ENCODE results near the gene FCN2.

Gene FCN2

DNA sequence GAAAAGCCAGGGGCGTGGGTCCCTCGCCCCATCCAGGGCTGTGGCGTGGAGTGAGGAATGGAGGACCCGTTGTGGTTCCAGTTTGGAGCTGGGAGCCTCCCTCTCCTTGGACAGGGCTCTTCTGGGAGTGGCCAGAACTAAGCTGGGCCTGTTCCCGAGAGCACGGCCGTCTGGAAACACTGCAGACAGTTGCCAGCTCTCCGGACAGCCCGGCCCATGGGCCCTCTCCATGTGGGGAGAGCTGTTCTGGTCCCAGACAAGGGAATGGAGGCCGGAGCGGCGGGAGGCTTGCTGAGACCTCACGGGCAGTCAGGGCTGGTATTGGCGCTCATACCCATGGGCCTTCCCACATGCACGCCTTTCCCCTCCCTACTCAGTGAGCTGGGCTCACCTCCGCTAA, 45.2 kb upstream of the FCN2 start:
- H3K36me3 ChIP-seq (ENCODE audit: control insufficient read depth in 4 of 4, insufficient read depth in 4 of 4, low read length in 3 of 4) = peaks cover 0 to 11% (median 4%) of the 10 kb centered on the region in 4 experiments
- no peak for DNase-seq
- H3K27me3 ChIP-seq (replicated peaks in 2 of 5; ENCODE audit: control insufficient read depth in 4 of 5, insufficient read depth in 5 of 5, low read length in 4 of 5) = no peaks in the 10 kb centered on the region
- CTCF ChIA-PET = no interaction called here
- H3K9me3 ChIP-seq (ENCODE audit: control extremely low read depth in 1 of 5, control insufficient read depth in 4 of 5, insufficient read depth in 2 of 5, low read depth in 1 of 5, low read length in 4 of 5) = no peaks in the 10 kb centered on the region
- POLR2A ChIA-PET = no interaction called here
- no peak overlapping the region for H3K4me3 ChIP-seq (ENCODE audit: control insufficient read depth in 1 of 7, extremely low read depth in 1 of 7, insufficient read depth in 4 of 7, low read depth in 2 of 7, low read length in 6 of 7)
- 98% methylated on average over 15 of the region's 16 CpGs for WGBS (ENCODE audit: insufficient coverage)
- H3K27ac ChIP-seq (ENCODE audit: insufficient read depth in 1 of 2, low read depth in 1 of 2, low read length in 2 of 2, poor library complexity in 1 of 2, severe bottlenecking in 2 of 2) = no peak overlapping the region
- no peaks in the 10 kb centered on the region for H3K4me1 ChIP-seq (ENCODE audit: control extremely low read depth in 1 of 4, control insufficient read depth in 4 of 4, insufficient read depth in 4 of 4, low read length in 3 of 4)

- no peak overlapping the region for H3K27ac ChIP-seq (ENCODE audit: insufficient read depth in 1 of 2, low read depth in 1 of 2, low read length in 2 of 2, poor library complexity in 1 of 2, severe bottlenecking in 2 of 2)
- ChIA-PET CTCF (no interaction called here), POLR2A (no interaction called here)
- no peaks in the 10 kb centered on the region for H3K27me3 ChIP-seq (replicated peaks in 2 of 5; ENCODE audit: control insufficient read depth in 4 of 5, insufficient read depth in 5 of 5, low read length in 4 of 5)
- H3K4me3 ChIP-seq (ENCODE audit: control insufficient read depth in 1 of 7, extremely low read depth in 1 of 7, insufficient read depth in 4 of 7, low read depth in 2 of 7, low read length in 6 of 7) = no peak overlapping the region
- peaks cover 0 to 8% (median 2%) of the 10 kb centered on the region in 4 experiments for H3K36me3 ChIP-seq (ENCODE audit: control insufficient read depth in 4 of 4, insufficient read depth in 4 of 4, low read length in 3 of 4)
- H3K9me3 ChIP-seq (ENCODE audit: control extremely low read depth in 1 of 5, control insufficient read depth in 4 of 5, insufficient read depth in 2 of 5, low read depth in 1 of 5, low read length in 4 of 5) = no peaks in the 10 kb centered on the region
- 96% methylated on average over 11 of the region's 13 CpGs for WGBS (ENCODE audit: insufficient coverage)
- H3K4me1 ChIP-seq (ENCODE audit: control extremely low read depth in 1 of 4, control insufficient read depth in 4 of 4, insufficient read depth in 4 of 4, low read length in 3 of 4) = no peaks in the 10 kb centered on the region
- no peak for DNase-seq
Observed at GRCh38 chr9:134835987-134836386, 44.6 kb upstream of the FCN2 start.

- POLR2A ChIA-PET = interaction anchor here (0.6 kb wide), 1 partner anchor 97 kb away, joined by 3 read pairs; no protein-coding TSS in a partner anchor
- WGBS (ENCODE audit: insufficient coverage) = 98% methylated on average over 19 of the region's 19 CpGs
- H3K27me3 ChIP-seq (replicated peaks in 2 of 5; ENCODE audit: control insufficient read depth in 4 of 5, insufficient read depth in 5 of 5, low read length in 4 of 5) = no peaks in the 10 kb centered on the region
- H3K27ac ChIP-seq (ENCODE audit: insufficient read depth in 1 of 2, low read depth in 1 of 2, low read length in 2 of 2, poor library complexity in 1 of 2, severe bottlenecking in 2 of 2) = no peak overlapping the region
- H3K4me3 ChIP-seq (ENCODE audit: control insufficient read depth in 1 of 7, extremely low read depth in 1 of 7, insufficient read depth in 4 of 7, low read depth in 2 of 7, low read length in 6 of 7) = no peak overlapping the region
- no peaks in the 10 kb centered on the region for H3K9me3 ChIP-seq (ENCODE audit: control extremely low read depth in 1 of 5, control insufficient read depth in 4 of 5, insufficient read depth in 2 of 5, low read depth in 1 of 5, low read length in 4 of 5)
- DNase-seq = no peak
- no peaks in the 10 kb centered on the region for H3K4me1 ChIP-seq (ENCODE audit: control extremely low read depth in 1 of 4, control insufficient read depth in 4 of 4, insufficient read depth in 4 of 4, low read length in 3 of 4)
- CTCF ChIA-PET = no interaction called here
- H3K36me3 ChIP-seq (ENCODE audit: control insufficient read depth in 4 of 4, insufficient read depth in 4 of 4, low read length in 3 of 4) = peaks cover 0 to 8% (median 2%) of the 10 kb centered on the region in 4 experiments
Observed at GRCh38 chr9:134836406-134836970, 44.1 kb upstream of the FCN2 start.

DNA sequence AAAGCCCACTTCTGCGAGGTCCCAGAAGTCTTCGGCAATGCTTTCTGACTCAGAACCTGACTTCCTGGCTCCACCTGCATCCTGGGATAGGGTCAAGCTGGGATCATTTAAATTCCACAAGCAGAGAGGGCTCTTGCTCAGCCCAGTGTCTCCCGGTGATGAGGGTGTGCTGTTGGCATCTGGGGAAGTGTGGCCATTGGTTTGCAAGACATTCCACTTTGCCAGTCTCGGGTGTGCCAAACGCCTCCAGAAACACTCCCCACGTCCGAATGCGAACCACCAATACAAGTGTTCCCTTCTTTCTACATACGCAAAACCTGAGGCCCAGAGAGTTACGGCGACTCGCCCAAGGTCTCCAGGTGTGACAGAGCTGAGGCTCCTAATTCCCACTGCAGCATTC, 43.1 kb upstream of the FCN2 start:
- no peaks in the 10 kb centered on the region for H3K27me3 ChIP-seq (replicated peaks in 2 of 5; ENCODE audit: control insufficient read depth in 4 of 5, insufficient read depth in 5 of 5, low read length in 4 of 5)
- no peaks in the 10 kb centered on the region for H3K4me1 ChIP-seq (ENCODE audit: control extremely low read depth in 1 of 4, control insufficient read depth in 4 of 4, insufficient read depth in 4 of 4, low read length in 3 of 4)
- H3K36me3 ChIP-seq (ENCODE audit: control insufficient read depth in 4 of 4, insufficient read depth in 4 of 4, low read length in 3 of 4) = peaks cover 0 to 13% (median 2%) of the 10 kb centered on the region in 4 experiments
- no peak overlapping the region for H3K27ac ChIP-seq (ENCODE audit: insufficient read depth in 1 of 2, low read depth in 1 of 2, low read length in 2 of 2, poor library complexity in 1 of 2, severe bottlenecking in 2 of 2)
- DNase-seq = no peak
- POLR2A ChIA-PET = no interaction called here
- CTCF ChIA-PET = no interaction called here
- H3K4me3 ChIP-seq (ENCODE audit: control insufficient read depth in 1 of 7, extremely low read depth in 1 of 7, insufficient read depth in 4 of 7, low read depth in 2 of 7, low read length in 6 of 7) = no peak overlapping the region
- H3K9me3 ChIP-seq (ENCODE audit: control extremely low read depth in 1 of 5, control insufficient read depth in 4 of 5, insufficient read depth in 2 of 5, low read depth in 1 of 5, low read length in 4 of 5) = no peaks in the 10 kb centered on the region
- WGBS (ENCODE audit: insufficient coverage) = 94% methylated on average over 11 of the region's 12 CpGs

GRCh38 chr9:134838651-134839454, 41.8 kb upstream of the FCN2 start:
- no peaks in the 10 kb centered on the region for H3K4me1 ChIP-seq (ENCODE audit: control extremely low read depth in 1 of 4, control insufficient read depth in 4 of 4, insufficient read depth in 4 of 4, low read length in 3 of 4)
- H3K27ac ChIP-seq (ENCODE audit: insufficient read depth in 1 of 2, low read depth in 1 of 2, low read length in 2 of 2, poor library complexity in 1 of 2, severe bottlenecking in 2 of 2) = no peak overlapping the region
- ChIA-PET POLR2A (no interaction called here), CTCF (interaction anchor here (0.6 kb wide), 1 partner anchor 596 kb away, joined by 3 read pairs; no protein-coding TSS in a partner anchor)
- peaks cover 0 to 21% (median 0%) of the 10 kb centered on the region in 4 experiments for H3K36me3 ChIP-seq (ENCODE audit: control insufficient read depth in 4 of 4, insufficient read depth in 4 of 4, low read length in 3 of 4)
- WGBS (ENCODE audit: insufficient coverage) = 90% methylated on average over 30 of the region's 34 CpGs
- H3K9me3 ChIP-seq (ENCODE audit: control extremely low read depth in 1 of 5, control insufficient read depth in 4 of 5, insufficient read depth in 2 of 5, low read depth in 1 of 5, low read length in 4 of 5) = no peaks in the 10 kb centered on the region
- DNase-seq = no peak
- no peaks in the 10 kb centered on the region for H3K27me3 ChIP-seq (replicated peaks in 2 of 5; ENCODE audit: control insufficient read depth in 4 of 5, insufficient read depth in 5 of 5, low read length in 4 of 5)
- H3K4me3 ChIP-seq (ENCODE audit: control insufficient read depth in 1 of 7, extremely low read depth in 1 of 7, insufficient read depth in 4 of 7, low read depth in 2 of 7, low read length in 6 of 7) = no peak overlapping the region

GRCh38 chr9:134839455-134840125, 41.0 kb upstream of the FCN2 start:
- Histone ChIP-seq H3K36me3 (ENCODE audit: control insufficient read depth in 4 of 4, insufficient read depth in 4 of 4, low read length in 3 of 4) (peaks cover 0 to 24% (median 0%) of the 10 kb centered on the region in 4 experiments), H3K4me3 (ENCODE audit: control insufficient read depth in 1 of 7, extremely low read depth in 1 of 7, insufficient read depth in 4 of 7, low read depth in 2 of 7, low read length in 6 of 7) (no peak overlapping the region), H3K9me3 (ENCODE audit: control extremely low read depth in 1 of 5, control insufficient read depth in 4 of 5, insufficient read depth in 2 of 5, low read depth in 1 of 5, low read length in 4 of 5) (no peaks in the 10 kb centered on the region), H3K4me1 (ENCODE audit: control extremely low read depth in 1 of 4, control insufficient read depth in 4 of 4, insufficient read depth in 4 of 4, low read length in 3 of 4) (no peaks in the 10 kb centered on the region), H3K27me3 (replicated peaks in 2 of 5; ENCODE audit: control insufficient read depth in 4 of 5, insufficient read depth in 5 of 5, low read length in 4 of 5) (no peaks in the 10 kb centered on the region), H3K27ac (ENCODE audit: insufficient read depth in 1 of 2, low read depth in 1 of 2, low read length in 2 of 2, poor library complexity in 1 of 2, severe bottlenecking in 2 of 2) (no peak overlapping the region)
- no peak for DNase-seq
- ChIA-PET POLR2A (no interaction called here), CTCF (interaction anchor here (0.6 kb wide), 1 partner anchor 597 kb away, joined by 3 read pairs; no protein-coding TSS in a partner anchor)
- 97% methylated on average over 19 of the region's 21 CpGs for WGBS (ENCODE audit: insufficient coverage)

DNA sequence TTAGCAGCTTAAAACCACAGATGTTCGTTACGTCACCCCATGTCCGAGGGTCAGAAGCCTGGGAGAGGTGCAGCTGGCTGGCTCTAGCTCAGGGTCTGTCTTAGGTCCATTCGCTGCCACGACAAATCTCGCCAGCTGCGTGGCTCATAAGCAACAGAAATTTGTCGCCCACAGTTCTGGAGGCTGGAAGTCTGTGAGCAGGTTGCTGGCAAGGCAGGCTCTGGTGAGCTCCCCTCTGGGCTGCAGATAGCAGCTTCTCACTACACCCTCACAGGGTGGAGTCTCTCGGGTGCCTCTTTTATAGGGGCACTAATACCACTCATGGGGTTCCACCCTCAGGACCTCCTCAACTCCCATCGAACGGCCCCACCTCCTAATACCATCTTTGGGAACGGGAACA, 40.1 kb upstream of the FCN2 start:
- Histone ChIP-seq H3K4me3 (ENCODE audit: control insufficient read depth in 1 of 7, extremely low read depth in 1 of 7, insufficient read depth in 4 of 7, low read depth in 2 of 7, low read length in 6 of 7) (no peak overlapping the region), H3K27ac (ENCODE audit: insufficient read depth in 1 of 2, low read depth in 1 of 2, low read length in 2 of 2, poor library complexity in 1 of 2, severe bottlenecking in 2 of 2) (no peak overlapping the region), H3K4me1 (ENCODE audit: control extremely low read depth in 1 of 4, control insufficient read depth in 4 of 4, insufficient read depth in 4 of 4, low read length in 3 of 4) (no peaks in the 10 kb centered on the region), H3K36me3 (ENCODE audit: control insufficient read depth in 4 of 4, insufficient read depth in 4 of 4, low read length in 3 of 4) (peaks cover 0 to 24% (median 0%) of the 10 kb centered on the region in 4 experiments), H3K27me3 (replicated peaks in 2 of 5; ENCODE audit: control insufficient read depth in 4 of 5, insufficient read depth in 5 of 5, low read length in 4 of 5) (no peaks in the 10 kb centered on the region), H3K9me3 (ENCODE audit: control extremely low read depth in 1 of 5, control insufficient read depth in 4 of 5, insufficient read depth in 2 of 5, low read depth in 1 of 5, low read length in 4 of 5) (no peaks in the 10 kb centered on the region)
- DNase-seq = no peak
- WGBS (ENCODE audit: insufficient coverage) = 98% methylated on average over 10 of the region's 12 CpGs
- ChIA-PET CTCF (no interaction called here), POLR2A (interaction anchor here (0.9 kb wide), 1 partner anchor 621 kb away, joined by 3 read pairs; no protein-coding TSS in a partner anchor)

Measured in common myeloid progenitor, CD34-positive (primary cell).